Umbilical cord (tissue), 2 donors: ENCODE measurements around the gene ANKRD11. TPM values are rescaled to one million over a fixed set of nuclear protein-coding genes. Genes with fewer than 3 reads are reported as not detected.
"Not testable (repeated sequence)": the region's sequence is repeated elsewhere in the genome, so short reads cannot be mapped to it uniquely, and the experiment has no call there.

Source experiments
- DNase-seq: peaks from one replicate; pipeline ENCODE4 v3.0.0-alpha.2; 2015; ENCODE audit warnings: low spot score
- total RNA-seq: library from RNA; depleted of rRNA; stranded (reverse); fragments of >200 nt; gene quantifications from one replicate; pipeline ENCODE4 v1.2.3, GENCODE V29; 2014; ENCODE audit warnings: low replicate concordance; ENCODE audit not compliant: insufficient read depth

ANKRD11 gene
- total RNA-seq, 1 donor from 2014 or later = 43.8 TPM

DNA sequence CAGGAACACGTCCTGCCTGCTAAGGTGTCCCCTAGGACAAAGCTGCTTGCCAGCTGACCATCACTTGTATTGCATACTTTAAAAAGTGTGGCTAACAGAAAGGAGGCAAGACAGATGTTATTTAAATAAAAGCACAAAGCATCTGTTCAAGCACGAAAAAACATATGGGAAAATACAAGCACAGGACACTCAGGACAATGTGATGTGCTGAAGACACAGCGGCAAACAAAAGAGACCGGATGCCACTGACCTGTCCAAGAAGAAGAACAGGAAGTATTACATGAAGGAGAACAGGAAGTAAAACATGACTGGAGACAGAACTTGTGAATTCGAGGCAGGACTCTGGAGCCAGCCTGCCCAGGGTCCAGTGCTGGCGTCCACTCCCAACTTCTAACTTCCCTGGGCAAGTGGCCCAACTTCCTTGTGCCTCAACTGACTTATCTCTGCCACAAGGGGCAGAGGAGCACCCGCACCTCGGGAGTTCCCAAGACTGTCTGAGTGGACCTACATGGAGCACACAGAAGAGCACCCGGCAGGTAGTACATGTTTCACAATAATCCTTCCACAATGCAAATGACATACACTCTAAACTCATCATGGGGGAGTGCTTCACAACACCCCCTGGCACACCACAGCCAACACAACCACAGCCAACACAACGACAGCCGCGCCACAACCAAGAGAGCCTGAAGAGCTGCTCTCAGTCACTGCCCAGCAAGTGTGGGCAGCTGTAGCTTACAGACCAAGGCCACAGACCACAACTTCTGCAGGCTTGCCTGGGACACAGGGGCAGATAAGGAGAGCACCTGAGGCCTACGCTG is 36.6 kb downstream of the ANKRD11 start:
- no peak for DNase-seq

DNA sequence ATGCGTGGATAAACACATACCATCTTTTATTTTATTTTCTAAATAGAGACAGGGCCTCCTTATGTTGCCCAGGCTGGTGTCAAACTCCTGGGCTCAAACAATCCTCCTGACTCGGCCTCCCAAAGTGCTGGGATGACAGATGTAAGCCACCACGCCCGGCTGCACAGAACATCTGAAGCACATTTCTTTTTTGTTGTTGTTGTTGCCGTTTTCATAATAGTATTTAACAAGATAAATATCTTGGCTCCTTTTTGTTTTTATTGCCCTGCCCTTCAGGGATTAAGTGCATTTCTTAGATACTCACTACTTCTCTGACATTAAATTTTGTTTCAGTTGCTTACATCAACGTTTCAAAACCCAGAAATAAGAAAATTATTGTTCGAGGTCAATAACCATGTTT is 37.4 kb downstream of the ANKRD11 start:
- DNase-seq = no peak

DNA sequence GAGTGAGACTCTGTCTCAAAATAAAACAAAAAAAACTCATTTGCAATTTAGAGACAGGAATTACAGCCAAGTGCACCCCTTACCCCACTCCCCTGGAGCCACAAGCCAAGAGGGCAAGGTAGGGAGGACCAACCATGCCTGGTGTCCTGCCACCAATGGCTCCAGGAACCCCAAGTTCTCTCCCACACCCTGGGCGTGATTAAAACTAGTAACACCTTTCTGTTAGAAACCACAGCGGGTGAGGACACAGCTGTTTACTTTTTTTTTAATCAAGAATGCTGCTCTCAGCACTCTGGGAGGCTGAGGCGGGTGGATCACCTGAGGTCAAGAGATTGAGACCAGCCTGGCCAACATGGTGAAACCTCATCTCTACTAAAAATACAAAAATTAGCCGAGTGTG is 38.1 kb downstream of the ANKRD11 start:
- no peak for DNase-seq

DNA sequence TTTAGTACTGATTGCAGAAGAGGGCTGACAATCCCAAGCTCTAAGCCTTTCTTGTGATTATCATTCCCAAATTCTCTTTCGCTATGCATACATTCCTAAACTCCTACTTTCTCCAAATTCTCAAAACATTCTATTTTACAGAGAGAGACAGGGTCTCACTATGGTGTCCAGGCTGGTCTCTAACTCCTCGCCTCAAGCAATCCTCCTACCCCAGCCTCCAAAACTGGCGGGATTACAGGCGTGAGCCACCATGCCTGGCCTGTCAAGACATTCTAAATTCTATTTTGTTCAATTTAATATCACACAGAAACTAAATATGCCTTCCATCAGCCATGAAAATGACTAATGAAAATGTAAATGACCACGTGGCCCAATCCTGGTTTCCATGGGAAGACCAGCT is 39.8 kb downstream of the ANKRD11 start:
- DNase-seq = no peak

DNA sequence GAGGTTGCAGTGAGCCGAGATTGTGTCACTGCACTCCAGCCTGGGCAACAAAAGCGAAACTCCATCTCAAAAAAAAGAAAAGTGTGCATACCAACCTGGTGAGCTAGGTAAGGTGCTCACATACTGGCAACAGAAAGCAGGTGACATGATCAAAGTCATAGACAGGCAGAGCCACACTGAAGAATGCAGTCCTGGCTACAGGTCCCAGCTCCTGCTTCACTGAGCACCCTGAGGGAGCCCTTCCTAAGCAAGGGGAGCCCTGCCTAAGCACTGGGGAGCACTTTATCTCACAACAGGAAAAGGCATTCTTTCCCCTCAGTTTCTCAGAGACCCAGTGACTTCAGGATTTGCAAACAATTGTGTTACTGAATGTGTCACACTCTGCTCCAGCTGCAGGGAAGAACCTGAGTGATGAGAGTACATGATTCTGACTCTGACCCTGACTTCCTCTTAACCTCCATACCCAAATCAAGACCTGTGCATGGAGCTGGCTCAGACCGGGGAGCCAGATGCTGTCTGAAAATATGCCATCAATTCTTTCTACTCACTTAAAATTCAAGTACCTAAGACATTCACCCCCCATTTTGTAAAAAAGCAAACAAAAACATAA is 40.5 kb downstream of the ANKRD11 start:
- DNase-seq = no peak

DNA sequence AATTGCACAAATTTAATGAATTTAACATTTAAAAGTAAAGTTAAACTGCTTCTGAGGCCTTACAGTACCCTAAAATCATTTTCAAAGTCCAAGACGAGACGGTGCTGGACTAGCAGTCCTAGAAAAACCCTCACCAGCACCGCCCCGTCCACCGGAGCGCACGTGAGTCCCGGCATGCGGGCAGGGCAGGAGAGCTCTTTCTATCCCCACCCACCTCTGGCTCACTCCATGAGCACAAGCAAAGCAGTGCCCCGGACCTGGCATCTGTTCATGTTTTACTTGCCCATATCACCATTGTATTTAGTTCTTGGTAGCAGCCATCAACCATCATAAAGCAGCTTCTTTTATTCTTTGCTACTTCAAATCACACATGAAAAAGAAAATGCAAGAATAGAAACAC is 41.7 kb downstream of the ANKRD11 start:
- DNase-seq = no peak

DNA sequence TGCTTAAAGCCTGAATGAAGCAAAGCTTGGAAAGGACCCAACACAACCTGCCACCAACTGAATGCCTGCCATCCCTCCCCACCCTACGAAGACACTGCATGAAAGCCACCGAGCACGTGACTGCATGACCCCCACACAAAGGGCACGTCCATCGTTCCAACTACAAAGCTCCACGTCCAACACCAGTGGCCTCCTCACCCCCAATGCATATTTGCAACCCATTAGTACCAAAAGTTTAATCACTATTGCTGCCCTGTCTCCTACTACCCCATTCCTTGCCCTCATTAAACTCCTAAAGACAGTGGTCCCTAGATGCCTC is 43.4 kb downstream of the ANKRD11 start:
- no peak for DNase-seq

DNA sequence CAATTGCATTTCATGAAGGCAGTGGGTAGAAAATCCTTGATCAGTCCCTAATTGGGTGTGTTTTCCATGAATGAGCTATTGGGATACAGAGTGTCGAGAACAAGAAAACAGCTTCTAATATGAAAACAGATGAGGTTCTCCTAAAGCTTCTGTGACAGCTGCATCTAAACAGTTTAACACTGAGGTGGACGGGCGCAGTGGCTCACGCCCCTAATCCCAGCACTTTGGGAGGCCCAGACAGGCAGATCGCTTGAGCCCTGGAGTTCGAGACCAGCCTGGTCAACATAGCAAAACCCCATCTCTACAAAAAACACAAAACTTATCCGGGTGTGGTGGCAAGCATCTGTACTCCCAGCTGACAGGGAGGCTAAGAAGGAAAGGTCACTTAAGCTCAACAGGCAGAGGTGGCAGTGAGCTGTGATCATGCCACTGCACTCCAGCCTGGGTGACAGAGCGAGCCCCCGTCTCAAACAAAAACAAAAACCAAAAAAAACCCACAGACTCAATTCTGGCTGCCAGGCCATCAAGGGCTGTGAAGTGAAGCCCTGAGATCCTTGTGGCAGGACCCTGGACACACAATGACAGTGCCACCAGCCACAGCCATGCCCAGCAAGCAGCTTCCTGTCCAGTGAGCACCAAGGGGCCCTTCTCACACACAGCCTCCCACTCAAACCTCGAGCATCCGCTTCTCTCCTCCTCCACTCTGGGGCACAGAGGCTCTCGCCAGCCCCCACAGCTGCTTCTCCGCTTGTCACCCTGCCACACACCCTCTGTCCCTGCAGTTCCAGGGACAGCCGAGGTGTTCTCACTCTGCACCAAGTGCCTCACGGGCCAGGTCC is 44.0 kb downstream of the ANKRD11 start:
- no peak for DNase-seq

DNA sequence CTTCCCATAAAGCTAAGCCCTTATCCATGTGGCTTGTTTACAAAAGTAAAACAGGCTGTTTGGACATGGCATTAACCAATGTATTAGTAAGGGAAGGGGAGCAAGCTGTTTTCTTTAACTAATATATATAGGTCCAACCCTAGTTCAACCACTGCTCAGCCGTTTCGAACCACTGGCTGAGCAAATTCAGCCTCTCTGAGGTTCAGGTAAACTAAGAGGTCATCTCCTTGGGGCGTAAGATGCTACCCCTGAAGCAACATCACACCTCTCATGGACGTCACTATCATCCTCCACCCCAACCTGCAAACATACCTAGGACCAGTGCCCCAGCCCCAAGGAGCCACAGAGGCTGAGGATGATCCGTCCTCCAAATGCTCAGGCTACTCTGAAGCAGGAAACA is 45.2 kb downstream of the ANKRD11 start:
- no peak for DNase-seq

DNA sequence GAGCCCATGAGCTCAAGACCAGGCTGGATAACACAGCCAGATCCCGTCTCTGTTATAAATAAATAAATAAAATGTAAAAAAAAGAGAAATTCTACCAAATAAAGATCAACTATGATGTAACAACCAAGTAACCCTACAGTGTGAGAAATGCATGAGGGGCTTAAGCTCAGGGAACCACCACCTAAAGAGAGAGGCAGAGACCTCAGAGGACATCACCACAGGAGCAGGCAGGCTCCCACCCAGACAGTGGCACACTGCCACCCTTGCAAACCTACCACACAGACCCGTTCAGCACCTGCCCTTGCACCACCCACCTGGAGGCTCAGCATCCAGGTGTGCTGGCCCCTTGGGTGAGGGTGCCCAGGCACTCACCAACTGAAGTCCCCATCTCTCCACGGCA is 45.6 kb downstream of the ANKRD11 start:
- no peak for DNase-seq

DNA sequence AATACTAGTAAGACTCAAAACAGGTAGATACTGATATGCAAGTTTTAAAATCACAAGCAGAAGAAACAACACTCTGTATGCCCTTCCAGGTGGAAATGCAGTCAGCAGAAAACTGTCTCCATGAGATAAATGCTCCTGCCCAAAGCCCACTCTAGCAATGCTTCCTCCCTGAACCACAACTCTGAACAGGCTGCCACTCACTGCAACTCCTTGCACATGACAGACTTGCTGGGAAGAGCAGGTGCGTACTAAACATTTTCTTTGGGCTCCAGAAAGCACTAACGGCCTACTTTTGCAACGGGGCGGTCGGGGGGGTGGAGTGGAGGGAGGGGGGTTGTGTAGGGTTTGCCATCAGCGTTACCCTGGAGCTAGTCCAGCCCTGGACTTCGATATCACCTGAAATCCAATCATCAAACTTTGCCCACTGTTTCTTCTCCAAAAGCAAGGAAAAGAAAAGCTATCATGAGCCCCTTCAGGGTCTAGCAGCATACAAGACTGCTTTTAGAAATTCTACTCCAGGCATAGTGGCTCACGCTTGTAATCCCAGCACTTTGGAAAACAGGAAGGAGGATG is 46.1 kb downstream of the ANKRD11 start:
- no peak for DNase-seq

DNA sequence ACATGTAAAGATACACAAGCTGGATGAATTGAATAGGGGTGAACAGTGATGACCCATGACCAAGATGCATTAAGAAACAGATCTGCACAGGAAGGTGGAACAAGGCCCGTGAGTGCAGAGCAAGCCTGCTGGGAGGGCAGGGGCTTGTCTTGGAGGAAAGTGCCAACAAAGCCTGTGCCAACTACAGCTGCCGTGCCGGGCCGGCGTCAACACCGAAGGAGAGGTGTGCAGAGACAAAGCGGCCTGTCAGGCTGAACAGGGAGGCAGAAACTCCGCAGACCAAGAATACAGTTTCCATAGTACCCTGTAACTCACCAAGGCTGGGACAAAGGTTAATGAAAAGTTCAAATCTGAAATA is 46.7 kb downstream of the ANKRD11 start:
- DNase-seq = no peak

DNA sequence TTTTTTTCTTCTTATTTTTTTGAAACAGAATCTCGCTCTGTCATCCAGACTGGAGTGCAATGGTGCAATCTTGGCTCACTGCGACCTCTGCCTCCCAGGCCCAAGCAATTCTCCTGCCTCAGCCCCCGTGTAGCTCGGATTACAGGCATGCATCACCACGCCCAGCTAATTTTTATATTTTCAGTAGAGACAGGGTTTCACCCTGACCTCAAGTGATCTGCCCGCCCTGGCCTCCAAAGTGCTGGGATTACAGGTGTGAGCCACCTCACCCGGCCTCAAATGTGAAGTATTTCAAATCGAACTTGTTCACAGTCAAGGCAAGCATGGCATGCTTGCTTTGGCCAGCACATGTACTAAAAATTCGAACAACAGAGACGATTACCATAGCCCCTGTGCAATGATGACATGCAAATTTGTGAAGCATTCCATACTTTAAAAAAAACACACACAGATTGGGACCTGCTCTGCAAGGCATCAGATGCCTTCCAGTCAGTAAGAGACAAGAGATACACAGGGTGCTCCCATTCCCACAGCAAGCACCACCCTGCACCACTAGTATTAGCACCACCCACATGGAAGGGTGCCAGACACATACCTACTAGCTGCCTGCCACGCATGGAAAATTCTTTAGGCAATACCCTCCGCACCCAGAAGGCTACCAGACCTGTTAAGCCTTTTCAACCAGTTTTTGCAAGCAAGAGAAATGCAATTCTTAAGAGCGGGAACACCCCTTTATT is 47.2 kb downstream of the ANKRD11 start:
- DNase-seq = peak; percentile 85

DNA sequence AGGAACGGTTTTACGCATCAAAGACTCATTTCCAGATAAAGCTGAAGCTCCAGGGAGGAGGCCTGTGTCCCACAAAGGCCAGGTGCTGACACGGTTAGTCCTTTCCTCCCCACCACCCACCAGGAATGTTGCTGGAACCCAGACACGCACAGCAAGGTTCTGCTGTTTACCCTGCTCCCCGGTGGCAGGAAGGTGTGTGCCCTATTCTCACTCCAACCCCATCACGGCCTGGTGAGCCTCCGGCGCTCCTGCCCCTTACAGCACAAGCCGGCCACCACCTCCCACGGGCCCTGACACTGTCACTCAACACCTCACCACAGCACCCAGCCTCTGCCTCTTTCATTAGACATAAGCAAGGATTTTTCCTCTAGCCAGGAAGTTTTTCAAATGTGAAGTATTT is 47.8 kb downstream of the ANKRD11 start:
- DNase-seq = no peak

DNA sequence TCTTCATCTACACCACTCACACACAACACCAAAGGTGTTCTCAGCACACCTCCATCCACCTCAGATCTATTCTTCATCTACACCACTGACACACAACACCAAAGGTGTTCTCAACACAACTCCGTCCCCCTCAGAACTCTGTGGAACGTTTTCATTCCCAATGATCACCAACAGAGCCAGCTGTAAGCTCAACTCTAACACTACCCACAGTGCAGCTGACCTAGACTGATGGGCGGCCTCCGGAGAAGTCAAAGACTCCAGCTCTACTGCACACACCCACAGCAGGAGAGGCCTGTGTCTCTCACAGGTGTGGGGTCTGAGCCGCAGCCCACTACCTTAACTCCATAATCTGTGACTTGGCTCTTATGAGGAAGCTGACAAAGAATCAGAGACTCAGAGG is 50.7 kb downstream of the ANKRD11 start:
- DNase-seq = no peak

DNA sequence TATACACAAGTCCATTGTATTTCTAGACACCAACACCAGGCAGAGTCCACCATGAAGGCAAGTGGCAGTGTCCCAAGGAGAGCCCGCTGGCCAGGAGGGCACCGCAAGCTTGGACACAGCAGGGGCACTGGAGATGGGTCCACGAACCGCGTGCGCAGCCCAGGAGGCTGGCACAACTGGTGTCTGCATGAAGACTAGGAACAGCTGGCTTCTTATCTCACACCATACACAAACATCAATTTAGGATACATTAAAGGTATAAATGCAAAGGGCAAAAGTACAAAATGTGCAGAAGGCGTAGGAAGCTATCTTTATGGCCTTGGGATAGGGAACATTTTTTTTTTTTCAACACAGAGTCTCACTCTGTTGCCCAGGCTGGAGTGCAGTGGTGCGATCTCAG is 52.4 kb downstream of the ANKRD11 start:
- DNase-seq = no peak

DNA sequence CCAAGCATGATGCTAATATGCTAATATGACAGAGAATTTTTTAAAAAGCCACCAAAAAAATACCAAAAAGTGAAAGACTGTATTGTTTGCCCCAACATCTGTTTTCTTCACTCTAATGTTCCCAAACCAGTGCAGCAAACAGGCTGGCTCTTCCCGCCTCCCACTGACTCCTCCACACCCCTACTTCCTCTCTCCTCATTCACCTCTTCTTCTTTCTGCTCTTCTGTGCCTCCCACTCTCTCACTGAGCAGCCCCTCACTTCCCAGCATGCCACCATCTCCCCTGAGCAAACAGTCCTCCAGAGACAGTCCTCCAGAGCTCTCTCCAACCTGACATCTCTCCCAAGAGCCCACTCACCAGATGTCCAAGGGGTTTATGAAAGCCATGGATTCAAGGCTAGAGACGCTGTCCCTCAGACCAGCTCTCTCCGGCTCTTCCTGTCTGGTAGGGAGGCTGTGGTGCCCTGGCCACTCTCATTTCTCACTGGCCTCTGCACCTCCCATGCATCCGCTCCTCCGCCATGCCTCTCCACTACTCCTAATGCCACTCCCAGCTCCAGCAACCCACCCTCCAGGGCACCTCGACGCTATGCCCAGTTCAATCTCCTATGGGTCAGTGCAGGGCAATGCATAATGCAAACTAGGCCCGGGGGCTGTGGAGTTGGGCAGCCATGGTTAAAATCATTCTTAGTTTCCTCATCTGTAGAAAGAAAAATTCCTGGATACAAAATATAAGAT is 52.9 kb downstream of the ANKRD11 start:
- DNase-seq = no peak

DNA sequence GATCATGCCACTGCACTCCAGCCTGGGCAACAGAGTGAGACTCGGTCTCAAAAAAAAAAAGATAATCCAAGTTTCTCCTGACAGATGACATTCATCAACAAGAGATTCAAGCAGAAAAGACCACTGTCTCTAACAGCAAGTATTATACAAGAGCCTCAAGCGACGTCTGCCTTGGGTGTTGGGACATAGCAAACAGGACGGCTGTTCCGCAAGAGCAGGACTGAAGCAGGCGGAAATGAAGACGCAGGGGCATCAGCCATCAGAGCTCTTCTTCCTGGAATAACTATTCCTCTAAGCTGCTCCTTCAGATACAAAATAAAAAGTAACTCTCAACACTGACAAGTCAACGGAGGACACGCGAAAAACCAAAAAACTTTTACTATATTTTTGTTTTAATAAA is 54.0 kb downstream of the ANKRD11 start:
- no peak for DNase-seq

DNA sequence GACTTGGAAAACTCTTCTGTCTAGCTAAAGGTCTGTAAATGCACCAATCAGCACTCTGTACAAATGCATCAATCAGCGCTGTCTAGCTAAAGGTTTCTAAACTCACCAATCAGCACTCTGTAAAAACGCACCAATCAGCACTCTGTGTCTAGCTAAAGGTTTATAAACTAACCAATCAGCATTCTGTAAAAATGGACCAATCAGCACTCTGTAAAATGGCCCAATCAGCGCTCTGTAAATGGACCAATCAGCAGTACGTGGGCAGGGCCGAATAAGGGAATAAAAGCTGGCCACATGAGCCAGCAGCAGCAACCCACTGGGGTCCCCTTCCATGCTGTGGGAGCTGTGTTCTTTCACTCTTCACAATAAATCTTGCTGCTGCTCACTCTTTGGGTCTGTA is 55.3 kb downstream of the ANKRD11 start:
- DNase-seq = not testable (repeated sequence)

DNA sequence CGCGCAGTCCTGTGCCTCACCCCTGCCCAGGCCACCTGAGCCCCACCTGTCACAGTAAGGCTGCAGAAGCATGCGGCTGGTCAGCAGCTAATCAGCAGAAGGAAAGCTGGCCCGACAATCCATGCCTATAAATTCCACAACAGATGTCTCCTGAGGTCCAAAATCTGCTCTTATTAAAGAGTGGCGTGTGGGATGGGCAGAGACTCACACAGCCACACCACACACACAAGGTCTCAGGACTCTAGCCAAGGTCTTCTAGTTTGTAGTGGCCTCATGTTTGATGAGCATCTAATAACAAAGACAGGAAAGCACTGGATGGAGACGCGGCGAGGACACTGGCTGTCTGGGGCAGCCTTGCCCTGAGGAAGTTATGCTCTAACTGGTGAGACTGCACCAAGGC is 55.9 kb downstream of the ANKRD11 start:
- no peak for DNase-seq

DNA sequence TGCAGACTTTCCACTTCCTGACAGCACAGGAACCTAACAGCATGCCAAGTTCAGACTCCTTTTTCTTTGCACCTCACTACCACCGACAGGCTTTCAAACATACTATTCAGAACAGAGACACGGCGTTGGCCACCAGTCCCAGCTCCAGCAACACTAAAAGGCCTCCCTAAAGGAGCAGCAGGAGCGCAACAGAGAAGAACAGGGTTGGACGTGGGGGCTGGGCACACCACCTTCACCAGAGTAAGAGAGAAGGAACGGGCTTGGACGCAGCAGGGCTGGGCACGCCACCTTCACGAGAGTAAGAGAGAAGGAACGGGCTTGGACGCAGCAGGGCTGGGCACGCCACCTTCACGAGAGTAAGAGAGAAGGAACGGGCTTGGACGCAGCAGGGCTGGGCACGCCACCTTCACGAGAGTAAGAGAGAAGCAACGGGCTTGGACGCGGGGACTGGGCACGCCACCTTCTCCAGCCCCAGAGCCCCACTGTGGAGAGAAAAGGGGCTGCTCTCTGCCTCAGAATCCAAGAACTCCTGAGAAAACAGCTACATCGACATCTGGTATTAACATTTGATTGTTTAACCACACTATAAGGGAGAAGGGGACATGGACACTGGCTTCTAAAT is 56.9 kb downstream of the ANKRD11 start:
- not testable (repeated sequence) for DNase-seq
